H9 (cell line): ENCODE results near the gene ATXN10. TPM values are rescaled to one million over a fixed set of nuclear protein-coding genes. Genes with fewer than 3 reads are reported as not detected.

Experiments used
- DNase-seq: peaks from one replicate; pipeline ENCODE4 v3.0.0-alpha.2; 2017
- H2AFZ ChIP-seq: one replicate; pipeline ENCODE4 v1.6.1; 2013; ENCODE audit warnings: mild to moderate bottlenecking, low read length, control low read depth, moderate library complexity
- H2AK5ac ChIP-seq: 2 replicates; pipeline ENCODE4 v1.6.1; 2013; ENCODE audit warnings: low read length, control low read depth, mixed read lengths; ENCODE audit not compliant: insufficient read length
- H2BK120ac ChIP-seq: one replicate; pipeline ENCODE4 v1.6.1; 2013; ENCODE audit warnings: low read depth, mild to moderate bottlenecking, low read length, control low read depth, inconsistent platforms; ENCODE audit not compliant: poor library complexity, severe bottlenecking
- H2BK12ac ChIP-seq: 2 replicates; pipeline ENCODE4 v1.6.1; 2013; ENCODE audit warnings: low read length, control low read depth, mixed read lengths, low read depth; ENCODE audit not compliant: insufficient read length
- H2BK15ac ChIP-seq: 2 replicates; pipeline ENCODE4 v1.6.1; 2013; ENCODE audit warnings: low read depth, low read length, control low read depth
- H2BK20ac ChIP-seq: one replicate; pipeline ENCODE4 v1.6.1; 2013; ENCODE audit warnings: low read depth, mild to moderate bottlenecking, low read length, control low read depth, inconsistent platforms; ENCODE audit not compliant: poor library complexity, severe bottlenecking
- H2BK5ac ChIP-seq: 2 replicates; pipeline ENCODE4 v1.6.1; 2013; ENCODE audit warnings: low read length, control low read depth, mixed read lengths; ENCODE audit not compliant: insufficient read length
- H3K14ac ChIP-seq: 2 replicates; pipeline ENCODE4 v1.6.1; 2013; ENCODE audit warnings: low read length, control low read depth; ENCODE audit not compliant: insufficient read depth
- H3K18ac ChIP-seq: 2 replicates; pipeline ENCODE4 v1.6.1; 2013; ENCODE audit warnings: low read depth, mild to moderate bottlenecking, mixed read lengths, low read length, control low read depth; ENCODE audit not compliant: insufficient read length
- H3K23ac ChIP-seq: 2 replicates; pipeline ENCODE4 v1.6.1; 2013; ENCODE audit warnings: low read length, control low read depth, mixed read lengths, low read depth; ENCODE audit not compliant: insufficient read length
- H3K23me2 ChIP-seq: 2 replicates; pipeline ENCODE4 v1.6.1; 2013; ENCODE audit warnings: low read depth, mild to moderate bottlenecking, mixed read lengths, low read length, control low read depth; ENCODE audit not compliant: insufficient read length, poor library complexity, severe bottlenecking
- H3K27ac ChIP-seq: 2 replicates; pipeline ENCODE4 v1.5.1; 2013; ENCODE audit warnings: low read length, control low read depth, mixed read lengths, low read depth; ENCODE audit not compliant: insufficient read length
- H3K27me3 ChIP-seq: 2 replicates; pipeline ENCODE4 v1.6.1; 2013; ENCODE audit warnings: low read length, control low read depth, inconsistent platforms; ENCODE audit not compliant: insufficient read depth
- H3K4ac ChIP-seq: 2 replicates; pipeline ENCODE4 v1.6.1; 2013; ENCODE audit warnings: low read depth, mild to moderate bottlenecking, control low read depth, inconsistent platforms, low read length, moderate library complexity
- H3K4me1 ChIP-seq: 2 replicates; pipeline ENCODE4 v1.6.1; 2013; ENCODE audit warnings: low read length, control low read depth, inconsistent platforms; ENCODE audit not compliant: insufficient read depth
- H3K4me2 ChIP-seq: 2 replicates; pipeline ENCODE4 v1.6.1; 2013; ENCODE audit warnings: low read length, control low read depth, mixed read lengths; ENCODE audit not compliant: insufficient read length, insufficient read depth
- H3K56ac ChIP-seq: 2 replicates; pipeline ENCODE4 v1.6.1; 2013; ENCODE audit warnings: low read depth, mild to moderate bottlenecking, mixed read lengths, low read length, control low read depth; ENCODE audit not compliant: insufficient read length
- H3K79me1 ChIP-seq: 2 replicates; pipeline ENCODE4 v1.6.1; 2013; ENCODE audit warnings: low read depth, mild to moderate bottlenecking, moderate library complexity, low read length, control low read depth, inconsistent platforms; ENCODE audit not compliant: insufficient read depth, poor library complexity, severe bottlenecking
- H3K79me2 ChIP-seq: 2 replicates; pipeline ENCODE4 v1.6.1; 2013; ENCODE audit warnings: low read length, control low read depth, inconsistent platforms; ENCODE audit not compliant: insufficient read depth
- H3K9ac ChIP-seq: 2 replicates; pipeline ENCODE4 v1.6.1; 2013; ENCODE audit warnings: low read length, control low read depth, mixed read lengths; ENCODE audit not compliant: insufficient read length; ENCODE audit errors: extremely low read depth
- H3K9me3 ChIP-seq: one replicate; pipeline ENCODE4 v1.6.1; 2013; ENCODE audit warnings: low read depth, low read length, inconsistent platforms; ENCODE audit not compliant: control insufficient read depth
- H3T11ph ChIP-seq: one replicate; pipeline ENCODE4 v1.6.1; 2013; ENCODE audit warnings: mild to moderate bottlenecking, low read length, control low read depth, inconsistent platforms
- H4K20me1 ChIP-seq: one replicate; pipeline ENCODE4 v1.6.1; 2013; ENCODE audit not compliant: control insufficient read depth, insufficient read length, insufficient read depth
- H4K5ac ChIP-seq: 2 replicates; pipeline ENCODE4 v1.6.1; 2013; ENCODE audit warnings: low read depth, mild to moderate bottlenecking, mixed read lengths, low read length, control low read depth; ENCODE audit not compliant: insufficient read length
- H4K8ac ChIP-seq: replicated peaks from 2 replicates; pipeline ENCODE4 v1.6.1; 2013; ENCODE audit warnings: low read length, control low read depth, mixed read lengths, low read depth; ENCODE audit not compliant: insufficient read length
- H4K91ac ChIP-seq: 2 replicates; pipeline ENCODE4 v1.6.1; 2013; ENCODE audit warnings: low read depth, mild to moderate bottlenecking, moderate library complexity, mixed read lengths, low read length, control low read depth; ENCODE audit not compliant: insufficient read length
- H3K27ac Mint-ChIP-seq, 3 experiments: 2 replicates in 2 of 3; 3 replicates in 1 of 3; pipeline ENCODE4 v1.8.0; 2020 to 2021; ENCODE audit warnings: mixed read lengths in 3 of 3, mild to moderate bottlenecking in 1 of 3, moderate library complexity in 1 of 3
- H3K27me3 Mint-ChIP-seq: 2 replicates; pipeline ENCODE4 v1.8.0; 2021; ENCODE audit warnings: low read depth, mild to moderate bottlenecking, moderate library complexity, mixed read lengths
- H3K36me3 Mint-ChIP-seq, 3 experiments: 2 replicates in 2 of 3; 3 replicates in 1 of 3; pipeline ENCODE4 v1.8.0; 2020 to 2021; ENCODE audit warnings: low read depth in 3 of 3, mixed read lengths in 3 of 3; ENCODE audit not compliant: insufficient read depth in 1 of 3
- H3K4me1 Mint-ChIP-seq, 2 experiments: 2 replicates each; pipeline ENCODE4 v1.8.0; 2020; ENCODE audit warnings: mixed read lengths in 2 of 2
- H3K4me3 Mint-ChIP-seq, 2 experiments: 2 replicates in 1 of 2; 3 replicates in 1 of 2; pipeline ENCODE4 v1.8.0; 2020 to 2021; ENCODE audit warnings: mild to moderate bottlenecking in 2 of 2, mixed read lengths in 2 of 2, moderate library complexity in 1 of 2
- H3K9me3 Mint-ChIP-seq, 2 experiments: 2 replicates in 1 of 2; 3 replicates in 1 of 2; pipeline ENCODE4 v1.8.0; 2020; ENCODE audit warnings: mild to moderate bottlenecking in 2 of 2, mixed read lengths in 2 of 2, moderate library complexity in 1 of 2
- WGBS: extraction: QIAGEN DNeasy Blood & Tissue Kit; methylation state at CpG from one replicate; pipeline ENCODE4 v1.1.7; 2013; ENCODE audit warnings: missing lambda C conversion rate, low lambda C conversion rate, mixed read lengths; ENCODE audit not compliant: insufficient read length; ENCODE audit errors: extremely low coverage; 5-methylcytosine and 5-hydroxymethylcytosine counted together
- total RNA-seq: library from RNA; stranded (reverse); gene quantifications from 2 replicates; pipeline ENCODE4 v1.2.1, GENCODE V29; 2021
- TF ChIP-seq, protein P1 (sequence below): fragments of 200-600 bp; sonication (generic); conservative IDR thresholded peaks from 3 replicates; pipeline ENCODE4 v1.8.0; 2021; ENCODE audit warnings: antibody characterized with exemption, mild to moderate bottlenecking

The ATXN10 gene
- total RNA-seq, 1 experiment from 2014 or later, result 210 TPM

DNA sequence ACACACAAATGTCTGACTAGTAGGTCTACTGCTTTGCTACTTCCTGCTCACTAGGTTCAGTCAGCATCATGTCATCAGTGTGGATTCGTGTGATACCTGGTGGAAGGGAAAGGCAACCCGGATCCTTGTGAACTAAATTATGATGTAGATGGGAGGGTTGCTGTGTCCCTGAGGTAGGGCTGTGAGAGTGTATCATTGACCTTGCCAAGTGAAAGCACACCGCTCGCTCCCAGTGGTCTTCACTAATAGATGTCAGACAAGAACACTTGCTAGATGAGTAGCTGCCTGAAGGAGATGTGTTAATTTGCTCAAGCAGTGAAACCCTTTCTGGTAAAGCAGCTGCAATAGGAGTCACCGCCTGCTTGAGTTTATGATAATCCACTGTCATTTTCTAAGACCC lies 185.9 kb downstream of the ATXN10 start:
- Histone ChIP-seq H3T11ph (no peak overlapping the region), H3K4me2 (no peak overlapping the region), H4K91ac (no peak overlapping the region), H2AK5ac (no peak overlapping the region), H3K9ac (no peak overlapping the region), H3K79me1 (no peaks in the 10 kb centered on the region), H3K18ac (no peak overlapping the region), H4K5ac (no peak overlapping the region), H2BK5ac (no peak overlapping the region), H3K27ac (no peak overlapping the region), H3K9me3 (no peaks in the 10 kb centered on the region), H4K8ac (no peak overlapping the region), H3K14ac (no peak overlapping the region), H2BK15ac (no peak overlapping the region), H3K79me2 (no peaks in the 10 kb centered on the region), H2BK20ac (no peak overlapping the region), H3K23ac (no peak overlapping the region), H2BK120ac (no peak overlapping the region), H3K4me1 (no peaks in the 10 kb centered on the region), H3K4ac (no peak overlapping the region), H4K20me1 (no peaks in the 10 kb centered on the region), H2BK12ac (no peak overlapping the region), H3K23me2 (no peaks in the 10 kb centered on the region), H2AFZ (no peak overlapping the region), H3K27me3 (no peaks in the 10 kb centered on the region), H3K56ac (no peak overlapping the region)
- Mint-ChIP-seq H3K36me3 (peaks cover 8 to 17% (median 11%) of the 10 kb centered on the region in 3 experiments), H3K27ac (no peak overlapping the region), H3K27me3 (peaks cover 11% of the 10 kb centered on the region), H3K9me3 (peaks cover 3 to 6% of the 10 kb centered on the region in 2 experiments; a peak in 4 of 5 replicates), H3K4me3 (no peak overlapping the region), H3K4me1 (peaks cover 3% of the 10 kb centered on the region in 2 experiments; a peak in 3 of 4 replicates)
- no CpG with 5 or more reads among the region's 5 CpGs for WGBS
- TF ChIP-seq, protein P1, sequence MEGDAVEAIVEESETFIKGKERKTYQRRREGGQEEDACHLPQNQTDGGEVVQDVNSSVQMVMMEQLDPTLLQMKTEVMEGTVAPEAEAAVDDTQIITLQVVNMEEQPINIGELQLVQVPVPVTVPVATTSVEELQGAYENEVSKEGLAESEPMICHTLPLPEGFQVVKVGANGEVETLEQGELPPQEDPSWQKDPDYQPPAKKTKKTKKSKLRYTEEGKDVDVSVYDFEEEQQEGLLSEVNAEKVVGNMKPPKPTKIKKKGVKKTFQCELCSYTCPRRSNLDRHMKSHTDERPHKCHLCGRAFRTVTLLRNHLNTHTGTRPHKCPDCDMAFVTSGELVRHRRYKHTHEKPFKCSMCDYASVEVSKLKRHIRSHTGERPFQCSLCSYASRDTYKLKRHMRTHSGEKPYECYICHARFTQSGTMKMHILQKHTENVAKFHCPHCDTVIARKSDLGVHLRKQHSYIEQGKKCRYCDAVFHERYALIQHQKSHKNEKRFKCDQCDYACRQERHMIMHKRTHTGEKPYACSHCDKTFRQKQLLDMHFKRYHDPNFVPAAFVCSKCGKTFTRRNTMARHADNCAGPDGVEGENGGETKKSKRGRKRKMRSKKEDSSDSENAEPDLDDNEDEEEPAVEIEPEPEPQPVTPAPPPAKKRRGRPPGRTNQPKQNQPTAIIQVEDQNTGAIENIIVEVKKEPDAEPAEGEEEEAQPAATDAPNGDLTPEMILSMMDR, result no peak
- DNase-seq, result no peak
